ENCODE results near the gene OVAAL.

OVAAL gene

GRCh38 chr1:180598333-180598974 lies 39.7 kb downstream of the OVAAL start:
- H3K36me3 ChIP-seq (ENCODE audit: control insufficient read depth in 5 of 5, insufficient read depth in 5 of 5, low read length in 5 of 5) = no peaks in the 10 kb centered on the region
- H3K27ac ChIP-seq (ENCODE audit: low read depth, low read length) = no peak overlapping the region
- H3K27me3 ChIP-seq (ENCODE audit: control insufficient read depth in 5 of 5, insufficient read depth in 4 of 5, low read length in 5 of 5) = no peaks in the 10 kb centered on the region
- H3K4me3 ChIP-seq (ENCODE audit: low read depth in 1 of 5, low read length in 5 of 5) = no peak overlapping the region
- no peaks in the 10 kb centered on the region for H3K9me3 ChIP-seq (ENCODE audit: control insufficient read depth in 5 of 5, low read length in 5 of 5)
- peaks cover 0 to 7% (median 0%) of the 10 kb centered on the region in 5 donors for H3K4me1 ChIP-seq (ENCODE audit: control insufficient read depth in 5 of 5, insufficient read depth in 5 of 5, low read length in 5 of 5)
- no peak overlapping the region for H3K9ac ChIP-seq (ENCODE audit: low read length in 5 of 5)

GRCh38 chr1:180600343-180600742 lies 41.6 kb downstream of the OVAAL start:
- Histone ChIP-seq H3K27me3 (ENCODE audit: control insufficient read depth in 5 of 5, insufficient read depth in 4 of 5, low read length in 5 of 5) (no peaks in the 10 kb centered on the region), H3K4me3 (ENCODE audit: low read depth in 1 of 5, low read length in 5 of 5) (no peak overlapping the region), H3K9me3 (ENCODE audit: control insufficient read depth in 5 of 5, low read length in 5 of 5) (no peaks in the 10 kb centered on the region), H3K36me3 (ENCODE audit: control insufficient read depth in 5 of 5, insufficient read depth in 5 of 5, low read length in 5 of 5) (no peaks in the 10 kb centered on the region), H3K27ac (ENCODE audit: low read depth, low read length) (no peak overlapping the region), H3K4me1 (ENCODE audit: control insufficient read depth in 5 of 5, insufficient read depth in 5 of 5, low read length in 5 of 5) (peaks cover 0 to 7% (median 0%) of the 10 kb centered on the region in 5 donors), H3K9ac (ENCODE audit: low read length in 5 of 5) (no peak overlapping the region)

GRCh38 chr1:180601512-180601911 lies 42.7 kb downstream of the OVAAL start:
- Histone ChIP-seq H3K9me3 (ENCODE audit: control insufficient read depth in 5 of 5, low read length in 5 of 5) (no peaks in the 10 kb centered on the region), H3K27ac (ENCODE audit: low read depth, low read length) (no peak overlapping the region), H3K36me3 (ENCODE audit: control insufficient read depth in 5 of 5, insufficient read depth in 5 of 5, low read length in 5 of 5) (no peaks in the 10 kb centered on the region)

GRCh38 chr1:180603223-180603849 lies 44.6 kb downstream of the OVAAL start:
- Histone ChIP-seq H3K27me3 (ENCODE audit: control insufficient read depth in 5 of 5, insufficient read depth in 4 of 5, low read length in 5 of 5) (no peaks in the 10 kb centered on the region), H3K27ac (ENCODE audit: low read depth, low read length) (no peak overlapping the region), H3K4me3 (ENCODE audit: low read depth in 1 of 5, low read length in 5 of 5) (no peak overlapping the region), H3K9ac (ENCODE audit: low read length in 5 of 5) (no peak overlapping the region), H3K36me3 (ENCODE audit: control insufficient read depth in 5 of 5, insufficient read depth in 5 of 5, low read length in 5 of 5) (no peaks in the 10 kb centered on the region), H3K9me3 (ENCODE audit: control insufficient read depth in 5 of 5, low read length in 5 of 5) (no peaks in the 10 kb centered on the region), H3K4me1 (ENCODE audit: control insufficient read depth in 5 of 5, insufficient read depth in 5 of 5, low read length in 5 of 5) (peaks cover 0 to 7% (median 0%) of the 10 kb centered on the region in 5 donors)

More at GRCh38 chr1:180601512-180601911, 42.7 kb downstream of the OVAAL start:
- no peaks in the 10 kb centered on the region for H3K27me3 ChIP-seq (ENCODE audit: control insufficient read depth in 5 of 5, insufficient read depth in 4 of 5, low read length in 5 of 5)
- no peak overlapping the region for H3K9ac ChIP-seq (ENCODE audit: low read length in 5 of 5)
- peaks cover 0 to 7% (median 0%) of the 10 kb centered on the region in 5 donors for H3K4me1 ChIP-seq (ENCODE audit: control insufficient read depth in 5 of 5, insufficient read depth in 5 of 5, low read length in 5 of 5)
- no peak overlapping the region for H3K4me3 ChIP-seq (ENCODE audit: low read depth in 1 of 5, low read length in 5 of 5)

GRCh38 chr1:180603850-180604226 lies 45.1 kb downstream of the OVAAL start:
- H3K27ac ChIP-seq (ENCODE audit: low read depth, low read length) = no peak overlapping the region
- H3K27me3 ChIP-seq (ENCODE audit: control insufficient read depth in 5 of 5, insufficient read depth in 4 of 5, low read length in 5 of 5) = no peaks in the 10 kb centered on the region
- peaks cover 0 to 7% (median 0%) of the 10 kb centered on the region in 5 donors for H3K4me1 ChIP-seq (ENCODE audit: control insufficient read depth in 5 of 5, insufficient read depth in 5 of 5, low read length in 5 of 5)
- no peak overlapping the region for H3K9ac ChIP-seq (ENCODE audit: low read length in 5 of 5)
- no peaks in the 10 kb centered on the region for H3K9me3 ChIP-seq (ENCODE audit: control insufficient read depth in 5 of 5, low read length in 5 of 5)
- H3K4me3 ChIP-seq (ENCODE audit: low read depth in 1 of 5, low read length in 5 of 5) = no peak overlapping the region
- no peaks in the 10 kb centered on the region for H3K36me3 ChIP-seq (ENCODE audit: control insufficient read depth in 5 of 5, insufficient read depth in 5 of 5, low read length in 5 of 5)

GRCh38 chr1:180606155-180606554 lies 47.4 kb downstream of the OVAAL start:
- H3K27ac ChIP-seq (ENCODE audit: low read depth, low read length) = no peak overlapping the region
- no peak overlapping the region for H3K9ac ChIP-seq (ENCODE audit: low read length in 5 of 5)
- peaks cover 0 to 8% (median 4%) of the 10 kb centered on the region in 5 donors for H3K4me1 ChIP-seq (ENCODE audit: control insufficient read depth in 5 of 5, insufficient read depth in 5 of 5, low read length in 5 of 5)
- H3K27me3 ChIP-seq (ENCODE audit: control insufficient read depth in 5 of 5, insufficient read depth in 4 of 5, low read length in 5 of 5) = no peaks in the 10 kb centered on the region
- no peak overlapping the region for H3K4me3 ChIP-seq (ENCODE audit: low read depth in 1 of 5, low read length in 5 of 5)
- no peaks in the 10 kb centered on the region for H3K36me3 ChIP-seq (ENCODE audit: control insufficient read depth in 5 of 5, insufficient read depth in 5 of 5, low read length in 5 of 5)
- H3K9me3 ChIP-seq (ENCODE audit: control insufficient read depth in 5 of 5, low read length in 5 of 5) = no peaks in the 10 kb centered on the region

- Histone ChIP-seq H3K27ac (ENCODE audit: low read depth, low read length) (no peak overlapping the region), H3K4me3 (ENCODE audit: low read depth in 1 of 5, low read length in 5 of 5) (no peak overlapping the region), H3K27me3 (ENCODE audit: control insufficient read depth in 5 of 5, insufficient read depth in 4 of 5, low read length in 5 of 5) (no peaks in the 10 kb centered on the region), H3K9me3 (ENCODE audit: control insufficient read depth in 5 of 5, low read length in 5 of 5) (no peaks in the 10 kb centered on the region), H3K4me1 (ENCODE audit: control insufficient read depth in 5 of 5, insufficient read depth in 5 of 5, low read length in 5 of 5) (peaks cover 0 to 6% (median 0%) of the 10 kb centered on the region in 5 donors), H3K9ac (ENCODE audit: low read length in 5 of 5) (no peak overlapping the region), H3K36me3 (ENCODE audit: control insufficient read depth in 5 of 5, insufficient read depth in 5 of 5, low read length in 5 of 5) (no peaks in the 10 kb centered on the region)
These were observed 51.1 kb downstream of the OVAAL start for GRCh38 chr1:180609643-180610555.

GRCh38 chr1:180610556-180611015 lies 51.8 kb downstream of the OVAAL start:
- H3K4me3 ChIP-seq (ENCODE audit: low read depth in 1 of 5, low read length in 5 of 5) = no peak overlapping the region
- H3K27me3 ChIP-seq (ENCODE audit: control insufficient read depth in 5 of 5, insufficient read depth in 4 of 5, low read length in 5 of 5) = no peaks in the 10 kb centered on the region
- H3K36me3 ChIP-seq (ENCODE audit: control insufficient read depth in 5 of 5, insufficient read depth in 5 of 5, low read length in 5 of 5) = no peaks in the 10 kb centered on the region
- H3K9ac ChIP-seq (ENCODE audit: low read length in 5 of 5) = no peak overlapping the region
- peaks cover 0 to 6% (median 0%) of the 10 kb centered on the region in 5 donors for H3K4me1 ChIP-seq (ENCODE audit: control insufficient read depth in 5 of 5, insufficient read depth in 5 of 5, low read length in 5 of 5)
- H3K27ac ChIP-seq (ENCODE audit: low read depth, low read length) = no peak overlapping the region
- no peaks in the 10 kb centered on the region for H3K9me3 ChIP-seq (ENCODE audit: control insufficient read depth in 5 of 5, low read length in 5 of 5)

- no peaks in the 10 kb centered on the region for H3K27me3 ChIP-seq (ENCODE audit: control insufficient read depth in 5 of 5, insufficient read depth in 4 of 5, low read length in 5 of 5)
- no peak overlapping the region for H3K9ac ChIP-seq (ENCODE audit: low read length in 5 of 5)
- no peaks in the 10 kb centered on the region for H3K36me3 ChIP-seq (ENCODE audit: control insufficient read depth in 5 of 5, insufficient read depth in 5 of 5, low read length in 5 of 5)
- peaks cover 0 to 6% (median 0%) of the 10 kb centered on the region in 5 donors for H3K4me1 ChIP-seq (ENCODE audit: control insufficient read depth in 5 of 5, insufficient read depth in 5 of 5, low read length in 5 of 5)
- no peaks in the 10 kb centered on the region for H3K9me3 ChIP-seq (ENCODE audit: control insufficient read depth in 5 of 5, low read length in 5 of 5)
- peak overlapping the region; percentile 20 for H3K27ac ChIP-seq (ENCODE audit: low read depth, low read length)
- no peak overlapping the region for H3K4me3 ChIP-seq (ENCODE audit: low read depth in 1 of 5, low read length in 5 of 5)
These were observed 52.5 kb downstream of the OVAAL start for GRCh38 chr1:180611016-180611930.
